Measurements from ENCODE around the gene SUSD1. TPM values are rescaled to one million over a fixed set of nuclear protein-coding genes. Genes with fewer than 3 reads are reported as not detected.
"Not testable (repeated sequence)": the region's sequence is repeated elsewhere in the genome, so short reads cannot be mapped to it uniquely, and the experiment has no call there.

Gene SUSD1
- total RNA-seq, 1 donor from 2014 or later, result 16.6 TPM

GRCh38 chr9:112130997-112131396 is 44.1 kb downstream of the SUSD1 start:
- TF ChIP-seq EZH2 (IDR thresholded peaks at IDR 0.05; ENCODE audit: insufficient read depth, low read length) (no peak), CTCF (IDR thresholded peaks at IDR 0.05; ENCODE audit: insufficient read depth, low read depth, low read length) (no peak)
- Histone ChIP-seq H3K9me3 (ENCODE audit: insufficient read depth, low read depth, low read length) (no peaks in the 10 kb centered on the region), H2AFZ (ENCODE audit: low read depth, low read length) (no peak overlapping the region), H3K36me3 (ENCODE audit: insufficient read depth, low read length) (no peaks in the 10 kb centered on the region), H3K27me3 (ENCODE audit: insufficient read depth, low read length) (no peaks in the 10 kb centered on the region), H4K20me1 (ENCODE audit: insufficient read depth, low read length) (no peaks in the 10 kb centered on the region), H3K27ac (ENCODE audit: low read depth, low read length) (no peak overlapping the region), H3K79me2 (ENCODE audit: insufficient read depth, low read length) (no peaks in the 10 kb centered on the region), H3K9ac (ENCODE audit: low read length) (no peak overlapping the region), H3K4me3 (ENCODE audit: insufficient read depth, low read depth, low read length) (no peak overlapping the region), H3K4me1 (ENCODE audit: insufficient read depth, low read length) (no peaks in the 10 kb centered on the region), H3K4me2 (ENCODE audit: low read length) (no peak overlapping the region)
- Mint-ChIP-seq H3K4me1 (ENCODE audit: low read depth, unreplicated experiment) (peaks cover 16% of the 10 kb centered on the region), H3K27ac (ENCODE audit: unreplicated experiment) (no peak overlapping the region), H3K27me3 (ENCODE audit: low read depth, unreplicated experiment) (no peaks in the 10 kb centered on the region), H3K9me3 (ENCODE audit: unreplicated experiment) (peaks cover 16% of the 10 kb centered on the region), H3K4me3 (ENCODE audit: unreplicated experiment) (no peak overlapping the region), H3K36me3 (ENCODE audit: low read depth, unreplicated experiment) (peaks cover 16% of the 10 kb centered on the region)
- FAIRE-seq (no peak), DNase-seq (ENCODE audit: low read depth) (no peak)

- Mint-ChIP-seq H3K27me3 (ENCODE audit: low read depth, unreplicated experiment) (no peaks in the 10 kb centered on the region), H3K36me3 (ENCODE audit: low read depth, unreplicated experiment) (peaks cover 18% of the 10 kb centered on the region), H3K4me3 (ENCODE audit: unreplicated experiment) (no peak overlapping the region), H3K9me3 (ENCODE audit: unreplicated experiment) (peaks cover 16% of the 10 kb centered on the region), H3K27ac (ENCODE audit: unreplicated experiment) (no peak overlapping the region), H3K4me1 (ENCODE audit: low read depth, unreplicated experiment) (peaks cover 18% of the 10 kb centered on the region)
- Histone ChIP-seq H3K27me3 (ENCODE audit: insufficient read depth, low read length) (no peaks in the 10 kb centered on the region), H3K9ac (ENCODE audit: low read length) (no peak overlapping the region), H3K4me2 (ENCODE audit: low read length) (no peak overlapping the region), H3K79me2 (ENCODE audit: insufficient read depth, low read length) (no peaks in the 10 kb centered on the region), H3K9me3 (ENCODE audit: insufficient read depth, low read depth, low read length) (no peaks in the 10 kb centered on the region), H3K4me3 (ENCODE audit: insufficient read depth, low read depth, low read length) (no peak overlapping the region), H2AFZ (ENCODE audit: low read depth, low read length) (no peak overlapping the region), H3K27ac (ENCODE audit: low read depth, low read length) (no peak overlapping the region), H4K20me1 (ENCODE audit: insufficient read depth, low read length) (no peaks in the 10 kb centered on the region), H3K36me3 (ENCODE audit: insufficient read depth, low read length) (no peaks in the 10 kb centered on the region), H3K4me1 (ENCODE audit: insufficient read depth, low read length) (no peaks in the 10 kb centered on the region)
- TF ChIP-seq EZH2 (IDR thresholded peaks at IDR 0.05; ENCODE audit: insufficient read depth, low read length), result no peak
- TF ChIP-seq CTCF (IDR thresholded peaks at IDR 0.05; ENCODE audit: insufficient read depth, low read depth, low read length), result no peak
- no peak for FAIRE-seq
- DNase-seq (ENCODE audit: low read depth), result no peak
Observed at GRCh38 chr9:112130347-112130746, 44.8 kb downstream of the SUSD1 start.

- Histone ChIP-seq H3K4me3 (ENCODE audit: insufficient read depth, low read depth, low read length) (no peak overlapping the region), H3K79me2 (ENCODE audit: insufficient read depth, low read length) (no peaks in the 10 kb centered on the region), H3K4me1 (ENCODE audit: insufficient read depth, low read length) (no peaks in the 10 kb centered on the region), H3K4me2 (ENCODE audit: low read length) (no peak overlapping the region), H2AFZ (ENCODE audit: low read depth, low read length) (no peak overlapping the region), H3K27me3 (ENCODE audit: insufficient read depth, low read length) (no peaks in the 10 kb centered on the region), H3K27ac (ENCODE audit: low read depth, low read length) (no peak overlapping the region), H3K36me3 (ENCODE audit: insufficient read depth, low read length) (no peaks in the 10 kb centered on the region), H4K20me1 (ENCODE audit: insufficient read depth, low read length) (no peaks in the 10 kb centered on the region), H3K9me3 (ENCODE audit: insufficient read depth, low read depth, low read length) (no peaks in the 10 kb centered on the region), H3K9ac (ENCODE audit: low read length) (no peak overlapping the region)
- Mint-ChIP-seq H3K4me3 (ENCODE audit: unreplicated experiment) (no peak overlapping the region), H3K9me3 (ENCODE audit: unreplicated experiment) (peaks cover 15% of the 10 kb centered on the region), H3K36me3 (ENCODE audit: low read depth, unreplicated experiment) (peaks cover 17% of the 10 kb centered on the region), H3K4me1 (ENCODE audit: low read depth, unreplicated experiment) (peaks cover 18% of the 10 kb centered on the region), H3K27ac (ENCODE audit: unreplicated experiment) (no peak overlapping the region), H3K27me3 (ENCODE audit: low read depth, unreplicated experiment) (no peaks in the 10 kb centered on the region)
- TF ChIP-seq EZH2 (IDR thresholded peaks at IDR 0.05; ENCODE audit: insufficient read depth, low read length) (no peak), CTCF (IDR thresholded peaks at IDR 0.05; ENCODE audit: insufficient read depth, low read depth, low read length) (no peak)
- no peak for FAIRE-seq
- DNase-seq (ENCODE audit: low read depth), result no peak
Observed at GRCh38 chr9:112129246-112129645, 45.9 kb downstream of the SUSD1 start.

GRCh38 chr9:112128399-112128798 is 46.7 kb downstream of the SUSD1 start:
- H3K27ac ChIP-seq (ENCODE audit: low read depth, low read length); DNase-seq (ENCODE audit: low read depth); H3K9me3 ChIP-seq (ENCODE audit: insufficient read depth, low read depth, low read length); H3K4me3 ChIP-seq (ENCODE audit: insufficient read depth, low read depth, low read length); H3K9ac ChIP-seq (ENCODE audit: low read length); H3K4me1 ChIP-seq (ENCODE audit: insufficient read depth, low read length); H3K9me3 Mint-ChIP-seq (ENCODE audit: unreplicated experiment); H3K36me3 ChIP-seq (ENCODE audit: insufficient read depth, low read length); H2AFZ ChIP-seq (ENCODE audit: low read depth, low read length); H3K4me3 Mint-ChIP-seq (ENCODE audit: unreplicated experiment); H3K36me3 Mint-ChIP-seq (ENCODE audit: low read depth, unreplicated experiment); H3K79me2 ChIP-seq (ENCODE audit: insufficient read depth, low read length); H3K27me3 ChIP-seq (ENCODE audit: insufficient read depth, low read length); H3K27ac Mint-ChIP-seq (ENCODE audit: unreplicated experiment); H4K20me1 ChIP-seq (ENCODE audit: insufficient read depth, low read length); FAIRE-seq; H3K27me3 Mint-ChIP-seq (ENCODE audit: low read depth, unreplicated experiment); H3K4me2 ChIP-seq (ENCODE audit: low read length): not testable (repeated sequence)
- H3K4me1 Mint-ChIP-seq (ENCODE audit: low read depth, unreplicated experiment), result peaks cover 12% of the 10 kb centered on the region
